GM19035 (cell line): Measurements from ENCODE around the gene OPTC.
"Not testable (repeated sequence)": the region's sequence is repeated elsewhere in the genome, so short reads cannot be mapped to it uniquely, and the experiment has no call there.

Experiments
- ATAC-seq: cut with Tn5 transposase; IDR thresholded peaks from one replicate; pipeline ENCODE4 v1.9.1; 2021; ENCODE audit not compliant: unreplicated experiment

Gene OPTC

GRCh38 chr1:203516184-203516583, 22.2 kb downstream of the OPTC start:
- no peak for ATAC-seq

GRCh38 chr1:203516906-203517305, 23.0 kb downstream of the OPTC start:
- no peak for ATAC-seq

GRCh38 chr1:203517426-203518110, 23.6 kb downstream of the OPTC start:
- no peak for ATAC-seq

GRCh38 chr1:203518139-203518538, 24.2 kb downstream of the OPTC start:
- ATAC-seq, result not testable (repeated sequence)

GRCh38 chr1:203518541-203518940, 24.6 kb downstream of the OPTC start:
- no peak for ATAC-seq

GRCh38 chr1:203519053-203519840, 25.3 kb downstream of the OPTC start:
- no peak for ATAC-seq

- ATAC-seq, result no peak
Observed at GRCh38 chr1:203519896-203520295, 25.9 kb downstream of the OPTC start.

GRCh38 chr1:203520315-203520714, 26.4 kb downstream of the OPTC start:
- no peak for ATAC-seq

- ATAC-seq, result no peak
Observed at GRCh38 chr1:203521074-203521794, 27.3 kb downstream of the OPTC start.

- ATAC-seq, result no peak
Observed at GRCh38 chr1:203521812-203522211, 27.9 kb downstream of the OPTC start.

GRCh38 chr1:203522237-203522636, 28.3 kb downstream of the OPTC start:
- no peak for ATAC-seq

- ATAC-seq, result no peak
Observed at GRCh38 chr1:203523667-203524066, 29.7 kb downstream of the OPTC start.

GRCh38 chr1:203524152-203524551, 30.2 kb downstream of the OPTC start:
- ATAC-seq, result no peak

- no peak for ATAC-seq
Observed at GRCh38 chr1:203524824-203525223, 30.9 kb downstream of the OPTC start.

GRCh38 chr1:203525685-203526084, 31.7 kb downstream of the OPTC start:
- ATAC-seq, result no peak

- no peak for ATAC-seq
Observed at GRCh38 chr1:203526130-203526529, 32.2 kb downstream of the OPTC start.

GRCh38 chr1:203526572-203526971, 32.6 kb downstream of the OPTC start:
- ATAC-seq, result no peak

- no peak for ATAC-seq
Observed at GRCh38 chr1:203527013-203527412, 33.1 kb downstream of the OPTC start.

- no peak for ATAC-seq
Observed at GRCh38 chr1:203528063-203528462, 34.1 kb downstream of the OPTC start.

GRCh38 chr1:203528976-203529835, 35.3 kb downstream of the OPTC start:
- ATAC-seq, result no peak

GRCh38 chr1:203531063-203531462, 37.1 kb downstream of the OPTC start:
- ATAC-seq, result no peak
